Ectodermal cell (in vitro differentiated cells): Measurements from ENCODE around the gene SNCAIP.

Experiments used
- H3K27ac ChIP-seq: 2 replicates; pipeline ENCODE4 v1.7.0; 2013; ENCODE audit warnings: mild to moderate bottlenecking, low read depth, low read length; ENCODE audit not compliant: insufficient read depth, poor library complexity, severe bottlenecking
- H3K27me3 ChIP-seq: 2 replicates; pipeline ENCODE4 v1.7.0; 2013; ENCODE audit warnings: mild to moderate bottlenecking, low read length; ENCODE audit not compliant: insufficient read depth, control insufficient read depth, poor library complexity, severe bottlenecking
- H3K36me3 ChIP-seq: one replicate; pipeline ENCODE4 v1.7.0; 2013; ENCODE audit warnings: low read length; ENCODE audit not compliant: control insufficient read depth, insufficient read depth
- H3K4me1 ChIP-seq: one replicate; pipeline ENCODE4 v1.7.0; 2013; ENCODE audit warnings: low read length; ENCODE audit not compliant: control insufficient read depth, insufficient read depth
- H3K4me3 ChIP-seq: 2 replicates; pipeline ENCODE4 v1.7.0; 2013; ENCODE audit warnings: low read depth, low read length, control low read depth; ENCODE audit not compliant: insufficient read depth
- H3K9me3 ChIP-seq: 2 replicates; pipeline ENCODE4 v1.7.0; 2013; ENCODE audit warnings: mild to moderate bottlenecking, low read length, moderate library complexity; ENCODE audit not compliant: control insufficient read depth
- WGBS, 2 experiments: methylation state at CpG; one replicate each; pipeline ENCODE4 v1.1.7; 2013; ENCODE audit warnings: missing lambda C conversion rate in 2 of 2; 5-methylcytosine and 5-hydroxymethylcytosine counted together

SNCAIP gene

GRCh38 chr5:122392224-122392623, 80.2 kb downstream of the SNCAIP start:
- Histone ChIP-seq H3K4me1 (peaks cover 13% of the 10 kb centered on the region), H3K4me3 (no peak overlapping the region), H3K27me3 (no peaks in the 10 kb centered on the region), H3K36me3 (no peaks in the 10 kb centered on the region), H3K9me3 (no peaks in the 10 kb centered on the region), H3K27ac (no peak overlapping the region)
- WGBS, 2 experiments = 91 to 93% methylated on average over 2 of the region's 2 CpGs

DNA sequence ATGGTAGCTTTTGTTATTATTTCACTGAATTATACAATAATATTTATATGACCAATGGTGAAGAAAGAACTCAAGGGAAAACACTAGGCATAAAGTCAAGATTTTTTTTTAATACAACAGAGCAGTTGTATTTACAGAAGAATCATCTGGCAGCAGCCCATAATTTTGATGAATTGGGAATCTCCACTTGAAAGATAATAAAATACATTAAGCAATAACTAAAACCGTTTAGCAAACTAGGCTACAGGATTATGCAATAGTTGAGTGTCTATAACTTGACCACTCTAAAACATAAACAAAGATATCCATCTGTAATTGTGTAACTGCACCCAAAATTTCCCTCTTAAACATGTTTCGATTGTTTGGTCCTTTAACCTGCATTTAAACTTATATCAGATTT, 80.8 kb downstream of the SNCAIP start:
- no peaks in the 10 kb centered on the region for H3K27me3 ChIP-seq
- H3K36me3 ChIP-seq = no peaks in the 10 kb centered on the region
- 94% methylated on average over 2 of the region's 2 CpGs; no CpG with 5 or more reads in 1 of the 2 experiments for WGBS, 2 experiments
- H3K27ac ChIP-seq = no peak overlapping the region
- peaks cover 12% of the 10 kb centered on the region for H3K4me1 ChIP-seq
- H3K9me3 ChIP-seq = no peaks in the 10 kb centered on the region
- no peak overlapping the region for H3K4me3 ChIP-seq

- H3K4me1 ChIP-seq = peaks cover 8% of the 10 kb centered on the region
- no peaks in the 10 kb centered on the region for H3K27me3 ChIP-seq
- no peaks in the 10 kb centered on the region for H3K36me3 ChIP-seq
- H3K4me3 ChIP-seq = no peak overlapping the region
- no peak overlapping the region for H3K27ac ChIP-seq
- H3K9me3 ChIP-seq = no peaks in the 10 kb centered on the region
- 91 to 94% methylated on average over 5 to 6 of the region's 6 CpGs for WGBS, 2 experiments
These were observed 82.4 kb downstream of the SNCAIP start for GRCh38 chr5:122394284-122394930.

DNA sequence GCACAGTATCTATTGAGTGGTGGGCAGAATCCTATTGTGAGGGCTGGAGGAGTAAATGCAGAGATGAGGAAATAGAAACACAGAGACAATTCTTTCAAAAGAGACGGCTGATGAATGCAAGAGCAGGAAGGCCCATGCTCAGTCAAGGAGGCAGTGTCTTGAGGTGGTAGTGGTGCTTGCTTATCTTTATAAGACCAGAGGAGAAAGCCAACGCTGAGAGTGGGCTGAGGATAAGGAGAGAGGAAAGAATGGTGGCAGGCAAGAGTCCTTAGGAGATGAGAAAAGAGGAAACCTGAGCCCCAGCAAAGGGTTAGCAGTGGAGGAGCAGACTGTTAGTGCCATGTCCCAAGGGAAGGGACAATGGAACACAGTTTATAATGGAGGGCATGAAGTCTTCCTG, 86.0 kb downstream of the SNCAIP start:
- Histone ChIP-seq H3K36me3 (no peaks in the 10 kb centered on the region), H3K4me1 (no peaks in the 10 kb centered on the region), H3K27me3 (no peaks in the 10 kb centered on the region), H3K4me3 (no peak overlapping the region), H3K9me3 (no peaks in the 10 kb centered on the region), H3K27ac (no peak overlapping the region)
- WGBS, 2 experiments = 88% methylated on average over 2 of the region's 2 CpGs

- WGBS, 2 experiments = 92 to 94% methylated on average over 1 of the region's 1 CpG
- no peaks in the 10 kb centered on the region for H3K9me3 ChIP-seq
These were observed 88.3 kb downstream of the SNCAIP start for GRCh38 chr5:122400341-122400740.

DNA sequence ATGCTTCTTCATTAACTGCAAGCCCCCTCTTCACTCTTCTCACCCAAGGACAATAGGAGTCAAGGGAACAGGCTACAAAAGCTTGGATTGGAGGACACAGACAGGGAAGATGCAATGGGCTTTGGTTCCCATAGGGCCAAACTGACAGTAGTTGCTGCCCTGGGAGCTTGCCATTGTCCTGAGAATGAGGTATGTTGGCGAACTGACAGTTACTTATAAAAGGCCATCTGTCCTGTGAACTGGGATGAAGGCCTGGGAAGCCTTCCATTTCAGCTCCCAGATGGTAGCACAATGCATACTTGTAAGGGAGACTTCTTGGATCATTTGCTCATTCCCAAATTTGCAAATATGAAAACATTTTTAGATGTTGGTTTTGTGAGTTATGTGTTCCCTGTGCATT, 88.9 kb downstream of the SNCAIP start:
- WGBS, 2 experiments = 53 to 57% methylated on average over 1 of the region's 1 CpG
- H3K27me3 ChIP-seq = no peaks in the 10 kb centered on the region
- no peaks in the 10 kb centered on the region for H3K9me3 ChIP-seq
- no peak overlapping the region for H3K4me3 ChIP-seq
- H3K36me3 ChIP-seq = no peaks in the 10 kb centered on the region
- no peaks in the 10 kb centered on the region for H3K4me1 ChIP-seq
- H3K27ac ChIP-seq = no peak overlapping the region

More at GRCh38 chr5:122400341-122400740, 88.3 kb downstream of the SNCAIP start:
- Histone ChIP-seq H3K27me3 (no peaks in the 10 kb centered on the region), H3K36me3 (no peaks in the 10 kb centered on the region), H3K4me1 (no peaks in the 10 kb centered on the region), H3K27ac (no peak overlapping the region), H3K4me3 (no peak overlapping the region)

DNA sequence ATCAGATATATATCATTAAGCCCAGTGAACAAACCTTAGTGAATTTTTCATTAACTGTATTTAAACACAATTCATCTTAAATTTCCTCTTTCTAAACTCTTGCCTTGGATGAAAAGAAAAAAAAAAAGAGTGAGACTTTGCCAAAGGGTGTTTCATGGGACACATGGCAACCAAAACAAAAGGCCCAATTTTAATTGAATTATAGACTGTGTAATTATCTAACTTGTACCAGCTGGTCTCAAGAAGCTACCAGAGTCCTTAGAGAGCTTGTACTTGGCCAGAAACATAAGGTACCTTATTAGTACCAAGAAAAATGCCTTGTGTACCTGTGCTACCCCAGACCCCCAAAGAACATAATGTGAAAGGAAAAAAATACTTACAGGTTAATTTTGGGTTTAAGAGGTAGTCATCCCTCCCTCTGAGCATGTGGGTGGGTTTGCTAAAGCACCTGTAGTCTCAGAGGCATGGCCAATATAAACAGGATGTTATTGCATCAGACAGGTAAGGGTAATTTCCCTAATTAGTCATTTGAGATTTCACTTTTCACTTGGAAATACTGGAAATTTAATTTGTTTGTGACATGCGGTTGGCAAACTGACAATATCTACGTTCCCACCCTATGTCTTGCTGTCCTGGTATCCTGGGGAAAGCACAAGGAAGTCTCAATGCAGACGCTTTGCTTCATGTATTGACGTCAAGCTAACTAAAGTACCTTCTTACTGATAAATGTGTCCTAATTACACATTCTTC, 90.1 kb downstream of the SNCAIP start:
- H3K36me3 ChIP-seq = no peaks in the 10 kb centered on the region
- no peaks in the 10 kb centered on the region for H3K9me3 ChIP-seq
- no peak overlapping the region for H3K4me3 ChIP-seq
- no peaks in the 10 kb centered on the region for H3K27me3 ChIP-seq
- H3K27ac ChIP-seq = no peak overlapping the region
- H3K4me1 ChIP-seq = no peaks in the 10 kb centered on the region
- 88 to 96% methylated on average over 4 of the region's 4 CpGs for WGBS, 2 experiments

DNA sequence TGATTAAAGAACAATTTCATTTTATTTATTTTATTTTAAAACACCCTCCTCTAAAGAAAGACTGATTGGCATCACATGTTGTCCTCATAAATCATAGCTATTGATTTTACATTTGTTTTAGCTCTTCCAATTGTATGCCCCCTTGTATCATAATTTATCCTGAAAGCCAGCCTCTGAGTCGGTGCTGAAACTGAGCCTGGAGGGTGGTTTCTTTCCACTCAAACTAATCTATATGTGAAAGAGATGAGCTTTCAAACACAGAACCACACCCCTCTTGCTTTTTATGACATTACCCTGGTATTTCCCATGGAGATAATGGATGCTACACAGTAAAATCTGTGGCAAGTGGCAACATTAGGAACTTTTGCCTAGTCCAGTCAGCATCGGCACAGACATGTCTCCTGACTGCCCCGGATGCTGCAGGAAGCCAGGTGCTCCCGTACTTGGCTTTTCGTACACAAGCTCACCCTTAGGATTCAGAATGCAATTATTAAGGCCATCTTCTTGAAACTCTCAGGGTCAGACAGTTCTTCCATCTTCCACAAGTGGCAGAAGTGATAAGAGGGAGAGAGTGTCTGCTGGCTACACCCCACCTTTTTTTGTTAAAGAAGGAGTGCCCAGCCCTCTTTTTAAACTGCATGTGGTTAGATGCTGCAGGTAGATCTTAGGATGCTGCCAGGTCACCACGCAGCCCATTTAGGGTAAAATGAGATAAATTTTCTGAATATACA, 91.1 kb downstream of the SNCAIP start:
- Histone ChIP-seq H3K36me3 (no peaks in the 10 kb centered on the region), H3K27ac (no peak overlapping the region), H3K4me1 (no peaks in the 10 kb centered on the region), H3K4me3 (no peak overlapping the region), H3K27me3 (no peaks in the 10 kb centered on the region), H3K9me3 (no peaks in the 10 kb centered on the region)
- WGBS, 2 experiments = 89 to 96% methylated on average over 6 of the region's 6 CpGs

DNA sequence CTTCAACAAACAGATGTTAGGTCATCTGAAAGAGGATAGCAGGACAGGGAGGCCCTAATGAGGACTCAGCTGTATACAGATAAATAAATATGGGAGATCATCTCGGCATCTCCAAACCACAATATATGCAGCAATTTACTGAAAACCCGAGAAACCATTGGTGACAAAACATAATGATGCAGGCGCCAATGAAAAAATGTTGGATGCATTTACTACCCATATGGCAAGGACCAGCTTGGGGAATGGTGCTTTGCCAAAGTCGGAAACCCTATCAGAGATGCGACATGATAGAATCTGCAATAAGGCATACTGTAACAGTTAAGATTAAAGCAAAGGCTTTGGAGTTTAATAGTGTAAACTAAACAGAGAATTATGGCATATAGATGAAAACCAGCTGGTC, 92.0 kb downstream of the SNCAIP start:
- H3K36me3 ChIP-seq = no peaks in the 10 kb centered on the region
- H3K27me3 ChIP-seq = no peaks in the 10 kb centered on the region
- H3K4me3 ChIP-seq = no peak overlapping the region
- no peaks in the 10 kb centered on the region for H3K9me3 ChIP-seq
- H3K27ac ChIP-seq = no peak overlapping the region
- no peaks in the 10 kb centered on the region for H3K4me1 ChIP-seq
- WGBS, 2 experiments = 97 to 98% methylated on average over 5 of the region's 5 CpGs

- H3K9me3 ChIP-seq = no peaks in the 10 kb centered on the region
- no peak overlapping the region for H3K4me3 ChIP-seq
- no peaks in the 10 kb centered on the region for H3K4me1 ChIP-seq
- no peaks in the 10 kb centered on the region for H3K27me3 ChIP-seq
- no peak overlapping the region for H3K27ac ChIP-seq
- 95 to 100% methylated on average over 1 of the region's 1 CpG for WGBS, 2 experiments
- H3K36me3 ChIP-seq = no peaks in the 10 kb centered on the region
These were observed 92.8 kb downstream of the SNCAIP start for GRCh38 chr5:122404653-122405362.
